Osteoblast (primary cell): ENCODE results near the gene TCEA3. TPM values are rescaled to one million over a fixed set of nuclear protein-coding genes. Genes with fewer than 3 reads are reported as not detected.

Experiments used
- DNase-seq: peaks from one replicate; pipeline ENCODE4 v3.0.0; 2011; ENCODE audit warnings: low spot score, mixed read lengths; ENCODE audit not compliant: insufficient read length; ENCODE audit errors: missing footprints
- H2AFZ ChIP-seq: 2 replicates; pipeline ENCODE4 v1.6.0; 2011; ENCODE audit warnings: mild to moderate bottlenecking, low read length
- H3K27ac ChIP-seq: 2 replicates; pipeline ENCODE4 v1.5.1; 2011; ENCODE audit warnings: mild to moderate bottlenecking, low read depth, low read length, moderate library complexity
- H3K27me3 ChIP-seq: 2 replicates; pipeline ENCODE4 v1.6.0; 2012; ENCODE audit warnings: mild to moderate bottlenecking, control low read depth, inconsistent platforms, low read length, moderate library complexity; ENCODE audit not compliant: insufficient read depth
- H3K36me3 ChIP-seq: 2 replicates; pipeline ENCODE4 v1.5.1; 2011; ENCODE audit warnings: mild to moderate bottlenecking, low read length, control low read depth, moderate library complexity; ENCODE audit not compliant: insufficient read depth
- H3K4me1 ChIP-seq: 2 replicates; pipeline ENCODE4 v1.5.1; 2011; ENCODE audit warnings: mild to moderate bottlenecking, low read length, control low read depth, moderate library complexity; ENCODE audit not compliant: insufficient read depth
- H3K4me2 ChIP-seq: 2 replicates; pipeline ENCODE4 v1.6.0; 2011; ENCODE audit warnings: mild to moderate bottlenecking, low read length; ENCODE audit not compliant: insufficient read depth
- H3K4me3 ChIP-seq: fragments of 200-600 bp; sonication (generic); 3 replicates; pipeline ENCODE4 v1.5.1; 2012; ENCODE audit warnings: mild to moderate bottlenecking, low read length, inconsistent platforms; ENCODE audit not compliant: insufficient read depth
- H3K79me2 ChIP-seq: 2 replicates; pipeline ENCODE4 v1.6.0; 2012; ENCODE audit warnings: mild to moderate bottlenecking, low read length, control low read depth, inconsistent platforms; ENCODE audit not compliant: insufficient read depth
- H3K9me3 ChIP-seq: 2 replicates; pipeline ENCODE4 v1.5.1; 2011; ENCODE audit warnings: low read depth, low read length, control low read depth
- H4K20me1 ChIP-seq: 2 replicates; pipeline ENCODE4 v1.6.0; 2012; ENCODE audit warnings: mild to moderate bottlenecking, low read length, control low read depth; ENCODE audit not compliant: insufficient read depth
- total RNA-seq: library from RNA; depleted of rRNA; stranded (reverse); fragments of >200 nt; gene quantifications from 2 replicates; pipeline ENCODE4 v1.2.3, GENCODE V29; 2012
- TF ChIP-seq, protein P1 (sequence below): IDR thresholded peaks from 2 replicates; pipeline ENCODE4 v1.5.1; 2011; ENCODE audit warnings: mild to moderate bottlenecking, low read depth, low read length, moderate library complexity; ENCODE audit errors: extremely low read depth

Gene TCEA3
- total RNA-seq, 1 donor = 31.5 TPM

DNA sequence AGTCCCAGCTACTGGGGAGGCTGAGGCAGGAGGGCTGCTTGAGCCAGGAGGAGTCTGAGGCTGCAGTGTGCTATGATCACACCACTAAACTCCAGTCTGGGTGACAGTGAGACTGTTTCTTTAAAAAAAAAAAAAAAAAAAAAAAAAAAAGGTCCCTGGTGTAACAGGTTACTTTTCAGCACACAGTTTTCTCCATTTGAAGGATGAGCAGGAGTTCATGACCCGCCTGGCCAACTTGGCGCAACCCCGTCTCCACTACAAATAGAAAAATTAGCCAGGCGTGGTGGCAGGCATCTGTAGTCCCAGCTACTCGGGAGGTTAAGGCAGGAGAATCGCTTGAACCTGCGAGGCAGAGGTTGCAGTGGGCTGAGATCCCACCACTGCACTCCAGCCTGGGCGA lies 92.8 kb downstream of the TCEA3 start:
- H3K4me1 ChIP-seq = no peaks in the 10 kb centered on the region

More for the DNA sequence above, 92.8 kb downstream of the TCEA3 start:
- H3K36me3 ChIP-seq = peaks cover 82% of the 10 kb centered on the region
- TF ChIP-seq, protein P1, sequence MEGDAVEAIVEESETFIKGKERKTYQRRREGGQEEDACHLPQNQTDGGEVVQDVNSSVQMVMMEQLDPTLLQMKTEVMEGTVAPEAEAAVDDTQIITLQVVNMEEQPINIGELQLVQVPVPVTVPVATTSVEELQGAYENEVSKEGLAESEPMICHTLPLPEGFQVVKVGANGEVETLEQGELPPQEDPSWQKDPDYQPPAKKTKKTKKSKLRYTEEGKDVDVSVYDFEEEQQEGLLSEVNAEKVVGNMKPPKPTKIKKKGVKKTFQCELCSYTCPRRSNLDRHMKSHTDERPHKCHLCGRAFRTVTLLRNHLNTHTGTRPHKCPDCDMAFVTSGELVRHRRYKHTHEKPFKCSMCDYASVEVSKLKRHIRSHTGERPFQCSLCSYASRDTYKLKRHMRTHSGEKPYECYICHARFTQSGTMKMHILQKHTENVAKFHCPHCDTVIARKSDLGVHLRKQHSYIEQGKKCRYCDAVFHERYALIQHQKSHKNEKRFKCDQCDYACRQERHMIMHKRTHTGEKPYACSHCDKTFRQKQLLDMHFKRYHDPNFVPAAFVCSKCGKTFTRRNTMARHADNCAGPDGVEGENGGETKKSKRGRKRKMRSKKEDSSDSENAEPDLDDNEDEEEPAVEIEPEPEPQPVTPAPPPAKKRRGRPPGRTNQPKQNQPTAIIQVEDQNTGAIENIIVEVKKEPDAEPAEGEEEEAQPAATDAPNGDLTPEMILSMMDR = no peak
- H3K9me3 ChIP-seq = no peaks in the 10 kb centered on the region
- peaks cover 85% of the 10 kb centered on the region for H3K79me2 ChIP-seq
- H3K4me2 ChIP-seq = no peak overlapping the region
- no peak overlapping the region for H3K4me3 ChIP-seq
- H2AFZ ChIP-seq = no peak overlapping the region
- no peak overlapping the region for H3K27ac ChIP-seq
- no peak for DNase-seq
- peaks cover 30% of the 10 kb centered on the region for H4K20me1 ChIP-seq
- no peaks in the 10 kb centered on the region for H3K27me3 ChIP-seq

Other genes starting within 250 kb of the TCEA3 start
- under 0.01 TPM in 1 of 2 replicates, not detected in the other for gene HTR1D, start 207.2 kb downstream of the TCEA3 start, total RNA-seq
- gene HNRNPR, start 80.5 kb downstream of the TCEA3 start, total RNA-seq = 69.5 and 70.6 TPM in 2 replicates
- gene ZNF436, start 54.9 kb downstream of the TCEA3 start, total RNA-seq = 32.4 and 32.9 TPM in 2 replicates
- gene ASAP3, start 59.4 kb upstream of the TCEA3 start, total RNA-seq = 107 and 119 TPM in 2 replicates
- under 0.01 and 0.29 TPM in 2 replicates for gene E2F2, start 106.5 kb upstream of the TCEA3 start, total RNA-seq
- gene ID3, start 134.8 kb upstream of the TCEA3 start, total RNA-seq = 177 and 240 TPM in 2 replicates